ENCODE results near the gene CCDC191. TPM values are rescaled to one million over a fixed set of nuclear protein-coding genes. Genes with fewer than 3 reads are reported as not detected.

The CCDC191 gene
- total RNA-seq, 4 donors from 2014 or later, result 0.92 to 3.6 (median 1.8) TPM

- peak within 1 kb of the TSS; percentile 70 to 90 (median 86) for H3K4me3 ChIP-seq
- intact Hi-C loops (cut with DNase I), result no loop called here
- H3K27me3 ChIP-seq, result no peaks in the 10 kb centered on the region
- H3K36me3 ChIP-seq, result peaks cover 0 to 18% (median 0%) of the 10 kb centered on the region in 3 donors
- 1% methylated on average over 12 to 22 of the region's 80 CpGs for WGBS, 2 donors
- peak in 1 of 4 donors; percentile 9 for TF ChIP-seq POLR2A (IDR thresholded peaks at IDR 0.05)
- TF ChIP-seq, protein P1, sequence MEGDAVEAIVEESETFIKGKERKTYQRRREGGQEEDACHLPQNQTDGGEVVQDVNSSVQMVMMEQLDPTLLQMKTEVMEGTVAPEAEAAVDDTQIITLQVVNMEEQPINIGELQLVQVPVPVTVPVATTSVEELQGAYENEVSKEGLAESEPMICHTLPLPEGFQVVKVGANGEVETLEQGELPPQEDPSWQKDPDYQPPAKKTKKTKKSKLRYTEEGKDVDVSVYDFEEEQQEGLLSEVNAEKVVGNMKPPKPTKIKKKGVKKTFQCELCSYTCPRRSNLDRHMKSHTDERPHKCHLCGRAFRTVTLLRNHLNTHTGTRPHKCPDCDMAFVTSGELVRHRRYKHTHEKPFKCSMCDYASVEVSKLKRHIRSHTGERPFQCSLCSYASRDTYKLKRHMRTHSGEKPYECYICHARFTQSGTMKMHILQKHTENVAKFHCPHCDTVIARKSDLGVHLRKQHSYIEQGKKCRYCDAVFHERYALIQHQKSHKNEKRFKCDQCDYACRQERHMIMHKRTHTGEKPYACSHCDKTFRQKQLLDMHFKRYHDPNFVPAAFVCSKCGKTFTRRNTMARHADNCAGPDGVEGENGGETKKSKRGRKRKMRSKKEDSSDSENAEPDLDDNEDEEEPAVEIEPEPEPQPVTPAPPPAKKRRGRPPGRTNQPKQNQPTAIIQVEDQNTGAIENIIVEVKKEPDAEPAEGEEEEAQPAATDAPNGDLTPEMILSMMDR (IDR thresholded peaks at IDR 0.05), result no peak
- no peak for DNase-seq
- H3K4me1 ChIP-seq, result peaks cover 0 to 19% (median 2%) of the 10 kb centered on the region in 3 donors
- H3K27ac ChIP-seq, result peak within 1 kb of the TSS; percentile 58 to 78 (median 70)
- no peaks in the 10 kb centered on the region for H3K9me3 ChIP-seq
These were observed 108.8 kb downstream of the CCDC191 start, which contains the start of gene ZDHHC23 for GRCh38 chr3:113947372-113948014. Gene ZDHHC23 (plus strand): TSS chr3:113948013. CDS start chr3:113948803, 790 bp downstream.

- Histone ChIP-seq H3K9me3 (no peaks in the 10 kb centered on the region), H3K4me1 (peaks cover 0 to 19% (median 2%) of the 10 kb centered on the region in 3 donors), H3K36me3 (peaks cover 0 to 21% (median 0%) of the 10 kb centered on the region in 3 donors), H3K4me3 (peak overlapping the region; percentile 70 to 90 (median 86)), H3K27me3 (no peaks in the 10 kb centered on the region), H3K27ac (peak overlapping the region in 2 of 4 donors; percentile 58 to 77)
- TF ChIP-seq, protein P1 (IDR thresholded peaks at IDR 0.05), result no peak
- TF ChIP-seq POLR2A (IDR thresholded peaks at IDR 0.05), result no peak
- intact Hi-C loops (cut with DNase I), result no loop called here
- DNase-seq, result no peak
- WGBS, 2 donors, result 74 to 77% methylated on average over 7 of the region's 7 CpGs
These were observed 109.5 kb downstream of the CCDC191 start for GRCh38 chr3:113946831-113947230.

GRCh38 chr3:113927556-113927955, 128.8 kb downstream of the CCDC191 start:
- peaks cover 0 to 12% (median 8%) of the 10 kb centered on the region in 3 donors for H3K9me3 ChIP-seq
- H3K36me3 ChIP-seq, result peaks cover 0 to 35% (median 0%) of the 10 kb centered on the region in 3 donors
- TF ChIP-seq POLR2A (IDR thresholded peaks at IDR 0.05), result no peak
- TF ChIP-seq, protein P1 (IDR thresholded peaks at IDR 0.05), result no peak
- no peak overlapping the region for H3K4me3 ChIP-seq
- WGBS, 2 donors, result 73 to 100% methylated on average over 1 to 4 of the region's 5 CpGs
- intact Hi-C loops (cut with DNase I), result no loop called here
- no peaks in the 10 kb centered on the region for H3K4me1 ChIP-seq
- H3K27me3 ChIP-seq, result no peaks in the 10 kb centered on the region
- no peak overlapping the region for H3K27ac ChIP-seq
- DNase-seq, result no peak

- Histone ChIP-seq H3K4me1 (peaks cover 0 to 9% (median 0%) of the 10 kb centered on the region in 3 donors), H3K27ac (no peak overlapping the region), H3K27me3 (no peaks in the 10 kb centered on the region), H3K9me3 (no peaks in the 10 kb centered on the region), H3K4me3 (no peak overlapping the region), H3K36me3 (peaks cover 0 to 16% (median 0%) of the 10 kb centered on the region in 3 donors)
- TF ChIP-seq POLR2A (IDR thresholded peaks at IDR 0.05), result no peak
- TF ChIP-seq, protein P1 (IDR thresholded peaks at IDR 0.05), result no peak
- DNase-seq, result no peak
- WGBS, 2 donors, result 64 to 65% methylated on average over 2 of the region's 2 CpGs
- intact Hi-C loops (cut with DNase I), result loop anchor here (5.0 to 10.0 kb wide), 2 partner anchors 72 to 190 kb away; no protein-coding TSS in a partner anchor
These were observed 141.7 kb downstream of the CCDC191 start for GRCh38 chr3:113914646-113915045.

Other genes starting within 250 kb of the CCDC191 start
- 10 to 100 TPM in 1 of 4 donors, 1 to 10 TPM in 3; 4.4 to 12.6 (median 6.6) TPM for gene GRAMD1C, start 217.7 kb downstream of the CCDC191 start, total RNA-seq
- 1 to 10 TPM; 1.4 to 7.6 (median 5.0) TPM for gene ZDHHC23, start 108.5 kb downstream of the CCDC191 start, total RNA-seq
- gene QTRT2, start 211 bp upstream of the CCDC191 start, total RNA-seq, result 10 to 100 TPM in 3 of 4 donors, 1 to 10 TPM in 1; 7.5 to 18.2 (median 15.6) TPM
- not detected for gene DRD3, start 122.5 kb upstream of the CCDC191 start, total RNA-seq
- gene ZNF80, start 181.1 kb upstream of the CCDC191 start, total RNA-seq, result under 1 TPM in 1 of 4 donors, not detected in 3; 0.38 TPM
- under 1 TPM; 0.26 to 0.94 (median 0.72) TPM for gene TIGIT, start 237.5 kb upstream of the CCDC191 start, total RNA-seq

Data from esophagus squamous epithelium (tissue), 5 donors.